Measurements from ENCODE around the gene TGM2. TPM values are rescaled to one million over a fixed set of nuclear protein-coding genes. Genes with fewer than 3 reads are reported as not detected.

Gene TGM2
- total and polyA plus RNA-seq, 4 donors: 44.2 to 561 (median 321) TPM

GRCh38 chr20:38168791-38169589 lies 3.9 kb upstream of the TGM2 start:
- intact Hi-C loops (cut with DNase I): loop anchor here (2.0 to 5.0 kb wide), 3 partner anchors 48 to 112 kb away; no protein-coding TSS in a partner anchor
- Histone ChIP-seq H3K4me3 (ENCODE audit: low read length in 2 of 2) (no peak overlapping the region), H3K27me3 (ENCODE audit: control insufficient read depth in 1 of 2, insufficient read depth in 2 of 2, low read length in 1 of 2) (no peaks in the 10 kb centered on the region), H3K36me3 (ENCODE audit: control insufficient read depth in 1 of 2, insufficient read depth in 2 of 2, low read length in 1 of 2) (no peaks in the 10 kb centered on the region), H3K9me3 (ENCODE audit: control insufficient read depth, low read length) (no peaks in the 10 kb centered on the region), H3K27ac (ENCODE audit: low read depth in 1 of 2, low read length in 2 of 2) (peak overlapping the region in 1 of 2 donors; percentile 66), H3K4me1 (ENCODE audit: control insufficient read depth in 1 of 2, insufficient read depth in 2 of 2, low read length in 2 of 2) (peaks cover 0 to 1% of the 10 kb centered on the region in 2 donors)
- ATAC-seq (ENCODE audit: low FRiP score) (no peak), DNase-seq (peak in 1 of 2 donors; percentile 71)
- 77 to 90% methylated on average over 7 to 8 of the region's 8 CpGs for WGBS, 2 donors

- peaks cover 0 to 1% of the 10 kb centered on the region in 2 donors for H3K4me1 ChIP-seq (ENCODE audit: control insufficient read depth in 1 of 2, insufficient read depth in 2 of 2, low read length in 2 of 2)
- ATAC-seq (ENCODE audit: low FRiP score) (peak; percentile 69), DNase-seq (peak; percentile 93 to 95)
- H3K36me3 ChIP-seq (ENCODE audit: control insufficient read depth in 1 of 2, insufficient read depth in 2 of 2, low read length in 1 of 2): no peaks in the 10 kb centered on the region
- 26 to 30% methylated on average over 7 of the region's 7 CpGs for WGBS, 2 donors
- no peaks in the 10 kb centered on the region for H3K9me3 ChIP-seq (ENCODE audit: control insufficient read depth, low read length)
- no peak overlapping the region for H3K4me3 ChIP-seq (ENCODE audit: low read length in 2 of 2)
- H3K27me3 ChIP-seq (ENCODE audit: control insufficient read depth in 1 of 2, insufficient read depth in 2 of 2, low read length in 1 of 2): no peaks in the 10 kb centered on the region
- H3K27ac ChIP-seq (ENCODE audit: low read depth in 1 of 2, low read length in 2 of 2): peak overlapping the region in 1 of 2 donors; percentile 66
- intact Hi-C loops (cut with DNase I): loop anchor here (2.0 to 5.0 kb wide), 3 partner anchors 49 to 111 kb away; no protein-coding TSS in a partner anchor
These were observed 3.0 kb upstream of the TGM2 start for GRCh38 chr20:38167851-38168760.

GRCh38 chr20:38167328-38167850 lies 2.3 kb upstream of the TGM2 start:
- ATAC-seq (ENCODE audit: low FRiP score): no peak
- H3K27me3 ChIP-seq (ENCODE audit: control insufficient read depth in 1 of 2, insufficient read depth in 2 of 2, low read length in 1 of 2): no peaks in the 10 kb centered on the region
- WGBS, 2 donors: 93 to 94% methylated on average over 8 of the region's 8 CpGs
- H3K9me3 ChIP-seq (ENCODE audit: control insufficient read depth, low read length): no peaks in the 10 kb centered on the region
- H3K27ac ChIP-seq (ENCODE audit: low read depth in 1 of 2, low read length in 2 of 2): peak overlapping the region in 1 of 2 donors; percentile 66
- no peaks in the 10 kb centered on the region for H3K36me3 ChIP-seq (ENCODE audit: control insufficient read depth in 1 of 2, insufficient read depth in 2 of 2, low read length in 1 of 2)
- H3K4me1 ChIP-seq (ENCODE audit: control insufficient read depth in 1 of 2, insufficient read depth in 2 of 2, low read length in 2 of 2): peaks cover 0 to 1% of the 10 kb centered on the region in 2 donors
- H3K4me3 ChIP-seq (ENCODE audit: low read length in 2 of 2): no peak overlapping the region
- intact Hi-C loops (cut with DNase I): loop anchor here in 1 of 2 donors (5.0 kb wide), 2 partner anchors 50 to 110 kb away; no protein-coding TSS in a partner anchor
- DNase-seq: peak in 1 of 2 donors; percentile 27

GRCh38 chr20:38166703-38167233 lies 1.7 kb upstream of the TGM2 start:
- peak overlapping the region in 1 of 2 donors; percentile 11 for H3K27ac ChIP-seq (ENCODE audit: low read depth in 1 of 2, low read length in 2 of 2)
- ATAC-seq (ENCODE audit: low FRiP score) (no peak), DNase-seq (peak in 1 of 2 donors; percentile 26)
- intact Hi-C loops (cut with DNase I): loop anchor here in 1 of 2 donors (5.0 kb wide), 2 partner anchors 51 to 109 kb away; no protein-coding TSS in a partner anchor
- 77 to 78% methylated on average over 11 of the region's 11 CpGs for WGBS, 2 donors
- H3K36me3 ChIP-seq (ENCODE audit: control insufficient read depth in 1 of 2, insufficient read depth in 2 of 2, low read length in 1 of 2): no peaks in the 10 kb centered on the region
- H3K4me1 ChIP-seq (ENCODE audit: control insufficient read depth in 1 of 2, insufficient read depth in 2 of 2, low read length in 2 of 2): peaks cover 0 to 1% of the 10 kb centered on the region in 2 donors
- no peak overlapping the region for H3K4me3 ChIP-seq (ENCODE audit: low read length in 2 of 2)
- no peaks in the 10 kb centered on the region for H3K9me3 ChIP-seq (ENCODE audit: control insufficient read depth, low read length)
- no peaks in the 10 kb centered on the region for H3K27me3 ChIP-seq (ENCODE audit: control insufficient read depth in 1 of 2, insufficient read depth in 2 of 2, low read length in 1 of 2)

GRCh38 chr20:38165966-38166702 lies 1.1 kb upstream of the TGM2 start:
- no peaks in the 10 kb centered on the region for H3K9me3 ChIP-seq (ENCODE audit: control insufficient read depth, low read length)
- no peak overlapping the region for H3K4me3 ChIP-seq (ENCODE audit: low read length in 2 of 2)
- peaks cover 0 to 1% of the 10 kb centered on the region in 2 donors for H3K4me1 ChIP-seq (ENCODE audit: control insufficient read depth in 1 of 2, insufficient read depth in 2 of 2, low read length in 2 of 2)
- WGBS, 2 donors: 49 to 55% methylated on average over 11 of the region's 11 CpGs
- DNase-seq: peak in 1 of 2 donors; percentile 72
- peak overlapping the region in 1 of 2 donors; percentile 38 for H3K27ac ChIP-seq (ENCODE audit: low read depth in 1 of 2, low read length in 2 of 2)
- no peaks in the 10 kb centered on the region for H3K27me3 ChIP-seq (ENCODE audit: control insufficient read depth in 1 of 2, insufficient read depth in 2 of 2, low read length in 1 of 2)
- no peaks in the 10 kb centered on the region for H3K36me3 ChIP-seq (ENCODE audit: control insufficient read depth in 1 of 2, insufficient read depth in 2 of 2, low read length in 1 of 2)
- intact Hi-C loops (cut with DNase I): loop anchor here (1.0 to 5.0 kb wide), 5 partner anchors 51 to 109 kb away; no protein-coding TSS in a partner anchor
- ATAC-seq (ENCODE audit: low FRiP score): no peak

- peak overlapping the region in 1 of 2 donors; percentile 71 for H3K27ac ChIP-seq (ENCODE audit: low read depth in 1 of 2, low read length in 2 of 2)
- peak in 1 of 2 donors; percentile 71 for DNase-seq
- WGBS, 2 donors: 7 to 8% methylated on average over 14 of the region's 14 CpGs
- H3K27me3 ChIP-seq (ENCODE audit: control insufficient read depth in 1 of 2, insufficient read depth in 2 of 2, low read length in 1 of 2): no peaks in the 10 kb centered on the region
- no peak for ATAC-seq (ENCODE audit: low FRiP score)
- intact Hi-C loops (cut with DNase I): loop anchor here (1.0 to 5.0 kb wide), 5 partner anchors 53 to 107 kb away; no protein-coding TSS in a partner anchor
- no peaks in the 10 kb centered on the region for H3K9me3 ChIP-seq (ENCODE audit: control insufficient read depth, low read length)
- H3K4me3 ChIP-seq (ENCODE audit: low read length in 2 of 2): peak overlapping the region; percentile 35 to 38
- peaks cover 0 to 1% of the 10 kb centered on the region in 2 donors for H3K4me1 ChIP-seq (ENCODE audit: control insufficient read depth in 1 of 2, insufficient read depth in 2 of 2, low read length in 2 of 2)
- H3K36me3 ChIP-seq (ENCODE audit: control insufficient read depth in 1 of 2, insufficient read depth in 2 of 2, low read length in 1 of 2): no peaks in the 10 kb centered on the region
These were observed 414 bp downstream of the TGM2 start for GRCh38 chr20:38164624-38165088.

- Histone ChIP-seq H3K9me3 (ENCODE audit: control insufficient read depth, low read length) (no peaks in the 10 kb centered on the region), H3K36me3 (ENCODE audit: control insufficient read depth in 1 of 2, insufficient read depth in 2 of 2, low read length in 1 of 2) (no peaks in the 10 kb centered on the region), H3K4me1 (ENCODE audit: control insufficient read depth in 1 of 2, insufficient read depth in 2 of 2, low read length in 2 of 2) (peaks cover 0 to 1% of the 10 kb centered on the region in 2 donors), H3K27me3 (ENCODE audit: control insufficient read depth in 1 of 2, insufficient read depth in 2 of 2, low read length in 1 of 2) (no peaks in the 10 kb centered on the region), H3K4me3 (ENCODE audit: low read length in 2 of 2) (no peak overlapping the region), H3K27ac (ENCODE audit: low read depth in 1 of 2, low read length in 2 of 2) (peak overlapping the region in 1 of 2 donors; percentile 55)
- 41 to 48% methylated on average over 5 of the region's 5 CpGs for WGBS, 2 donors
- ATAC-seq (ENCODE audit: low FRiP score) (no peak), DNase-seq (peak in 1 of 2 donors; percentile 75)
- intact Hi-C loops (cut with DNase I): loop anchor here in 1 of 2 donors (2.0 kb wide), 1 partner anchor 91 kb away; no protein-coding TSS in a partner anchor
These were observed 1.0 kb downstream of the TGM2 start for GRCh38 chr20:38164069-38164468.
